Epithelial cell of esophagus (primary cell): ENCODE measurements around the gene ITGB1BP1.

ENCODE experiments used
- DNase-seq: peaks from one replicate; pipeline ENCODE4 v3.0.0; 2010; ENCODE audit warnings: low read depth
- H3K4me3 ChIP-seq: 2 replicates; pipeline ENCODE4 v1.5.1; 2011; ENCODE audit warnings: mild to moderate bottlenecking, low read length, control low read depth
- TF ChIP-seq, protein P1 (sequence below): IDR thresholded peaks from 2 replicates; pipeline ENCODE4 v1.5.1; 2011; ENCODE audit warnings: low read depth, mild to moderate bottlenecking, low read length, control low read depth, inconsistent platforms; ENCODE audit not compliant: insufficient read depth; ENCODE audit errors: missing control alignments

Gene ITGB1BP1

DNA sequence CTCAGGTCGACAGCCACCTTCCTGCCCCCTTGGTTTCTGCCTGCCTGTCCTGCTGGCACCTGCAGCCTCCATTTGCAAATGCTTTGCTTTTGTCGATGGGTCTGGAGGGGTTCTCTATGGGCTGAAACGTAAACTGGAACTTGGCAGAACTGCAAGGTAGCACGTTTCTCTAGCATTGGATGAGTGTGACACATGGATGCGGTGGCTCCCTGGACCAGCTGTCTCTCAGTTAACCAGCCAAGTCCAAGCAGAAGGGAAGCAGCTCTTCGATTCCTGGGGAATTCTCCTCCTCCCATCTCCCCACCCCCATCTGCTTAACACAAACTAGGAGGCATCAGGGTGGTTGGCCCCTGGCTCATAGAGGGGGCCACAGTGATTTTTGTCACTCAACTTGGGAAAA, 57.3 kb downstream of the ITGB1BP1 start:
- TF ChIP-seq, protein P1, sequence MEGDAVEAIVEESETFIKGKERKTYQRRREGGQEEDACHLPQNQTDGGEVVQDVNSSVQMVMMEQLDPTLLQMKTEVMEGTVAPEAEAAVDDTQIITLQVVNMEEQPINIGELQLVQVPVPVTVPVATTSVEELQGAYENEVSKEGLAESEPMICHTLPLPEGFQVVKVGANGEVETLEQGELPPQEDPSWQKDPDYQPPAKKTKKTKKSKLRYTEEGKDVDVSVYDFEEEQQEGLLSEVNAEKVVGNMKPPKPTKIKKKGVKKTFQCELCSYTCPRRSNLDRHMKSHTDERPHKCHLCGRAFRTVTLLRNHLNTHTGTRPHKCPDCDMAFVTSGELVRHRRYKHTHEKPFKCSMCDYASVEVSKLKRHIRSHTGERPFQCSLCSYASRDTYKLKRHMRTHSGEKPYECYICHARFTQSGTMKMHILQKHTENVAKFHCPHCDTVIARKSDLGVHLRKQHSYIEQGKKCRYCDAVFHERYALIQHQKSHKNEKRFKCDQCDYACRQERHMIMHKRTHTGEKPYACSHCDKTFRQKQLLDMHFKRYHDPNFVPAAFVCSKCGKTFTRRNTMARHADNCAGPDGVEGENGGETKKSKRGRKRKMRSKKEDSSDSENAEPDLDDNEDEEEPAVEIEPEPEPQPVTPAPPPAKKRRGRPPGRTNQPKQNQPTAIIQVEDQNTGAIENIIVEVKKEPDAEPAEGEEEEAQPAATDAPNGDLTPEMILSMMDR: no peak
- no peak overlapping the region for H3K4me3 ChIP-seq
- DNase-seq: no peak

DNA sequence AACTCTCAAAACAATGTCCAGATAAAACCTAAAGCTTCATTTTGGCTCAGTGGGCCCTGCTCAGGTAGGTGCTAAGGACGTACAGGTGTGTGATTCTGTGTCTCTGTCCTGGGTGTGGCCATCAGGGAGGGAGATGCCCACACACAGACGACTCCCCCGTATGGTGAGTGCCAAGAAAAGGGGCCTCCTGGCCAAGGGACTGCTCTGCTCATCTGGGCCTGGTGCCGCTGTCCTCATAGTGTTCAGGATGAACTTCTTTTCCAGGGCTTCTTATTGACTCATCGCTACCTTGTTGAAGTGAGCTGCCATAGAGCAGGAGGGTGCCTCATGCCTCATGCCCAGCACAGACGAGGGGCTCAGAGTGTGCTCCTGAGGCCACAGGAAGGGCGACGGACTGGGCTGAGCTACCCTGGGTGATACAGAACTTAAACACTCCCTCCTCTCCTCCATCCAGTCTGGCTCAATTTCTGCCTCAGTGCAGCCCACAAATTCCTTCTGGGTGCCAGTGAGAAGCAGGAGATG, 57.8 kb downstream of the ITGB1BP1 start:
- DNase-seq: no peak
- TF ChIP-seq, protein P1: no peak
- no peak overlapping the region for H3K4me3 ChIP-seq

DNA sequence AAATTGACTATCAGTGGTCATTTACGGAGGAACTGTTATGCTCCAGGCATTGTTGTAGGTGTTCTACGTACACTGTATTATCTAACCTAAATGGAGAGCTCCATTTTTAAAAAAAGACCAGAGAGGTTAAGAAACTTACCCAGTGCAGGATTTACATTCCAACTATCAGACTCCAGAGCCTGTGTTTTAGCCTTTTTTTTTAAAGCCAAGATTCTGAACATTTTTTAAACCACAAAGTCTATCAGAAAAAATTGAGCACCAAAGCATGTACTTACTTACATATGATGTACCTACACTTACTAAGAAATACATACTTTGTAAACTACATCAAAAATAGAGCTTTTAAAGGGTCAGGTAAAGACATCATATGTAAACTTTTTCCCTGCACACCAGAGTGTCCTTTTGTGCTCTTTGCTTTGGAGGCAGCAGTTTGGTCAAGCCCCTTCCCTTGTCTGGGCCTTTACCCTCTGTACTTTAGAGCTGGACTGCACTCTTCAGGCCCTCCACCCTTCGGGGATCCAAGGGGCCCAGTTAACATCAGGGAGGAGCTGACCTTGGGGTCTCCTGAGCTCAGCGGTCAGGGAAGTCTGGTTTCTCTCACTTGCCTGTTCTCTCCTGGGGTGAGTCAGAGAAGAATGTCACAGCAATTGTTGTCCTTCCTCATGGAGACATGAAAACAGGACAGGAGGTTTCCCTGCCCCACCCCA, 58.4 kb downstream of the ITGB1BP1 start:
- DNase-seq: no peak
- H3K4me3 ChIP-seq: no peak overlapping the region
- TF ChIP-seq, protein P1: no peak

DNA sequence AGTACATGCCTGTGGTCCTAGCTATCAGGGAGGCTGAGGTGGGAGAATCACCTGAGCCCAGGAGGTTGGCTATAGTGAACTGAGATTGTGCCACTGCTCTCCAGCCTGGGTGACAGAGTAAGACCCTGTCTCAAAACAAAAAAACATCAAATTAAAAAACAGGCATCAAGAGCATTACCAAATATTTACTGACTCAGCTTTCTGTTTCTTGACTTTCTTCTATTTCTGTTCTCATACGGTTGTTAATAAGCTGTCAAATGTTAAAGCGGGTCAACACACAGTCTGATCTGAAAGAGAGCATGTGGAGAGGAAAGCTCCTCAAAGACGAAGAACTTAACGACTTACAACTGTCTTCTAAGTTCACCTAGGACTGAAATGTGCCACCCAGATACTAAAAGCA, 59.0 kb downstream of the ITGB1BP1 start:
- DNase-seq: no peak
- TF ChIP-seq, protein P1: no peak
- H3K4me3 ChIP-seq: no peak overlapping the region

DNA sequence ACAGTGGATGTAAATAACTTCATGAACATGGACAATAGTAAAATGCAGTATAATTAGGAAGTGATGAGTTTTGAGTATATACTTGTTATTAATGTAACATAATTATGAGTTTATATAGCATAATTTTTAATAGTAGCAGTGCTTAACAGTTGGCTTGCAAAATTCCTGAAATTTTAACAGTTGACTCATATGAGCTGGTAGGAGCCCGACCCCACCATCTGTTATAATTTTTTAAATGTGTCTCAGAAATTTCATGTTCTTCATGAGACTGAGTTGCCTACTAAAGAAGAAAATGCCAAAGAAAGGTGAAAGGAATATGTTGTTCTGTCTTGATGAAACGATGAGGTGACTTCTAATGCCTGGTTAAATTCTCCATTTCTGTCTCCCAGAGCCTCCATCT, 62.6 kb downstream of the ITGB1BP1 start:
- TF ChIP-seq, protein P1: no peak
- no peak for DNase-seq
- no peak overlapping the region for H3K4me3 ChIP-seq

DNA sequence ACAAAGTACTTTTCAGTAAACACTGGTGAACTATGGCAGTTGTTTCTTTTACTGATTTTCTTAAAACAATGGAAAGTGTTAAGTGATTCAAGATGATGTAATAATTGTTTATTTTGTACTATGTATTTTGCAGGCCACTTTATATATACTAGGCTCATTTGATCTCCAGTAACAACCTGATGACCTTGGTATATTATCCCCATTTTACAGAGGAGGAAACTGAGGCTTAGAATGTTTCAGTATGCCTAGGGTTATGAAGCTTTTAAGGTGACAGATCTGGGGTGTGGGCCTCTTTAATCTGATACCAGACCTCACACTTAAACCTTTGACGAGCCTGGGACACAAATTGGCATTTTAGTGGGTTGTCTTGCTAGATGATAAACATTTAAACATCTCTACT, 63.2 kb downstream of the ITGB1BP1 start:
- TF ChIP-seq, protein P1: no peak
- DNase-seq: no peak
- H3K4me3 ChIP-seq: no peak overlapping the region

DNA sequence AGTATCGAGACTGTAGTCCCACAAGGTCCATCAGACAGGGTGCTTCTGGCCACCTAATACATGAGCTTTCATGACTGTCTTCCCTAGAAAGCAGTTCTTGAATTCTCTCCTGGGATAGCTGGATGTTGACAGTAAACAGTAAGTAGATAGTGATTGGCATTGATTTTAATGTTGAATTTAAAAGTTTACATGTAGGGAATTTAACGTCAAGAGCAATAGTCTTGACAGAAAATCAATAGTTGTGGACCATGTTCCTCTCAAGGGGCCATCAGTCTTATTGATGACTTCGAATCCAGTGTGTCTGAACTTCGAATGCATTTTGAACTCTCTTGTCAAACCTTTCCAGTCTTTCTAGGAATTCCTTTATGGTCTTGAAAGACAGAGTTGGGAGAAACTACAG, 63.9 kb downstream of the ITGB1BP1 start:
- DNase-seq: no peak
- no peak overlapping the region for H3K4me3 ChIP-seq
- TF ChIP-seq, protein P1: no peak
